ENCODE measurements around the gene RUNDC1.

RUNDC1 gene

GRCh38 chr17:43026595-43026994 lies 46.2 kb downstream of the RUNDC1 start:
- TF ChIP-seq REST (IDR thresholded peaks at IDR 0.05; ENCODE audit: insufficient read depth in 1 of 2, low read depth in 2 of 2, low read length in 2 of 2) (no peak), TAF1 (IDR thresholded peaks at IDR 0.05; ENCODE audit: borderline replicate concordance, insufficient read depth, low read length) (no peak), FOXP2 (optimal IDR thresholded peaks at IDR 0.05; ENCODE audit: borderline replicate concordance, extremely low read depth, extremely low read length, insufficient read depth) (no peak), SIN3A (IDR thresholded peaks at IDR 0.05; ENCODE audit: borderline replicate concordance, insufficient read depth, low read length) (no peak), POLR2AphosphoS5 (IDR thresholded peaks at IDR 0.05; ENCODE audit: low read depth, low read length) (no peak)

GRCh38 chr17:43027091-43028032 lies 47.0 kb downstream of the RUNDC1 start:
- TF ChIP-seq TAF1 (IDR thresholded peaks at IDR 0.05; ENCODE audit: borderline replicate concordance, insufficient read depth, low read length) (no peak), SIN3A (IDR thresholded peaks at IDR 0.05; ENCODE audit: borderline replicate concordance, insufficient read depth, low read length) (no peak), FOXP2 (optimal IDR thresholded peaks at IDR 0.05; ENCODE audit: borderline replicate concordance, extremely low read depth, extremely low read length, insufficient read depth) (no peak), POLR2AphosphoS5 (IDR thresholded peaks at IDR 0.05; ENCODE audit: low read depth, low read length) (no peak), REST (IDR thresholded peaks at IDR 0.05; ENCODE audit: insufficient read depth in 1 of 2, low read depth in 2 of 2, low read length in 2 of 2) (no peak)

DNA sequence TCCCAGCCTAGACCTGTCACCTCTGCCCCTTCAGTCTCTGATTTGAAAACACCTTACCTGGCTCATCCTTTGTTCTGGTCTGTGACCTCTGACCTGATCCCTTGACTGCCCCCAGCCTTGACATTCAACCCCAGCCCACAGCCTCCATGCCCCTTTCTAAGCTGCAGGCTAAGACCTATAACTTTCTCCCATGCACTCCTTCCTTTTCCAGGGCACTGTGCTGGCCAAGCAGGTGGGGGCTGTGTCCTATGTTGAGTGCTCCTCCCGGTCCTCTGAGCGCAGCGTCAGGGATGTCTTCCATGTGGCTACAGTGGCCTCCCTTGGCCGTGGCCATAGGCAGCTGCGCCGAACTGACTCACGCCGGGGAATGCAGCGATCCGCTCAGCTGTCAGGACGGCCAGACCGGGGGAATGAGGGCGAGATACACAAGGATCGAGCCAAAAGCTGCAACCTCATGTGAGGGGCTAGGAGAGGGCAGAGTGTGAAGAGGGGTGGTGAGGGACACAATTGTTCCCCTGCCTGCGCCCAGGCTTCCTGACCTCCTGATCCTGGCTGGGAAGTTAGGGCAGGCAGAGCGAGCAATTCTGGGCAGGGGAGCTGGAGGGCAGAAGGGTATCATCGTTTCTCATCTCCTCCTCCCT lies 48.0 kb downstream of the RUNDC1 start:
- no peak for TF ChIP-seq REST (IDR thresholded peaks at IDR 0.05; ENCODE audit: insufficient read depth in 1 of 2, low read depth in 2 of 2, low read length in 2 of 2)
- no peak for TF ChIP-seq SIN3A (IDR thresholded peaks at IDR 0.05; ENCODE audit: borderline replicate concordance, insufficient read depth, low read length)
- no peak for TF ChIP-seq FOXP2 (optimal IDR thresholded peaks at IDR 0.05; ENCODE audit: borderline replicate concordance, extremely low read depth, extremely low read length, insufficient read depth)
- TF ChIP-seq TAF1 (IDR thresholded peaks at IDR 0.05; ENCODE audit: borderline replicate concordance, insufficient read depth, low read length), result no peak
- TF ChIP-seq POLR2AphosphoS5 (IDR thresholded peaks at IDR 0.05; ENCODE audit: low read depth, low read length), result no peak

DNA sequence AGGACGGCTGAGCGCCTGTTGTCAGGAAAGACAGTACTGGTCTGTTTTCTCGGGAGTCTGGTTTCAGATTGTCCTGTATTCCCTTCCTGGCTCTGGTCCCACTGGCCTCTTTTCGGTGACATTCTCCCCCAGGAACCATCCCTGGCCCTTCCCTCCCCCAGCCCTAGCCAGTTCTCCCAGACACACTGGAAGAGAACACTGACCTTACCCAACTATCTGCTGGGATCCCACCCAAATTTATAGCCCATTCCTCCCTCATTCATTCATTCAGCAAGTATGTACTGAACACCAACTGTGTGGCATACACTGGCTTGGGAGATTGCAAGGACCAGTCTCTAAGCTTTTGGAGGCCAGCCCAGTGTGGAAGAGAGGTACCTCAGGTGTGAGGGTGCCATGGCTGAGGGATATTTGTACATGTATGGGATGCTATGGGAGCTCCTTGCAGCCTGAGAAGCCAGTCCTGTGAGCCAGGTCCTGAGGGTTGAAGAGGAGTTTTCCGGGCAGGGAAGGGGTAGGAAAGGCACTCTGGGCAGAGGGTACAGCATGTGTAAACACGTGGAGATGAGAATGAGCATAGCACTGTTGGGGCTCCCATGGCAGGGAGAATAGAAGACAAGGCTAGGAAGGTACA lies 49.9 kb downstream of the RUNDC1 start:
- TF ChIP-seq SIN3A (IDR thresholded peaks at IDR 0.05; ENCODE audit: borderline replicate concordance, insufficient read depth, low read length) (no peak), TAF1 (IDR thresholded peaks at IDR 0.05; ENCODE audit: borderline replicate concordance, insufficient read depth, low read length) (no peak), FOXP2 (optimal IDR thresholded peaks at IDR 0.05; ENCODE audit: borderline replicate concordance, extremely low read depth, extremely low read length, insufficient read depth) (no peak), REST (IDR thresholded peaks at IDR 0.05; ENCODE audit: insufficient read depth in 1 of 2, low read depth in 2 of 2, low read length in 2 of 2) (no peak), POLR2AphosphoS5 (IDR thresholded peaks at IDR 0.05; ENCODE audit: low read depth, low read length) (no peak)

Data from PFSK-1 (cell line).